NCI-H526 treated with DMSO at 0.1 percent for 48 hours (cell line): ENCODE measurements around the gene TLCD1.

Experiments
- DNase-seq: peaks from one replicate; lab custom pipeline; 2025; lab: John Stamatoyannopoulos, UW

TLCD1 gene

DNA sequence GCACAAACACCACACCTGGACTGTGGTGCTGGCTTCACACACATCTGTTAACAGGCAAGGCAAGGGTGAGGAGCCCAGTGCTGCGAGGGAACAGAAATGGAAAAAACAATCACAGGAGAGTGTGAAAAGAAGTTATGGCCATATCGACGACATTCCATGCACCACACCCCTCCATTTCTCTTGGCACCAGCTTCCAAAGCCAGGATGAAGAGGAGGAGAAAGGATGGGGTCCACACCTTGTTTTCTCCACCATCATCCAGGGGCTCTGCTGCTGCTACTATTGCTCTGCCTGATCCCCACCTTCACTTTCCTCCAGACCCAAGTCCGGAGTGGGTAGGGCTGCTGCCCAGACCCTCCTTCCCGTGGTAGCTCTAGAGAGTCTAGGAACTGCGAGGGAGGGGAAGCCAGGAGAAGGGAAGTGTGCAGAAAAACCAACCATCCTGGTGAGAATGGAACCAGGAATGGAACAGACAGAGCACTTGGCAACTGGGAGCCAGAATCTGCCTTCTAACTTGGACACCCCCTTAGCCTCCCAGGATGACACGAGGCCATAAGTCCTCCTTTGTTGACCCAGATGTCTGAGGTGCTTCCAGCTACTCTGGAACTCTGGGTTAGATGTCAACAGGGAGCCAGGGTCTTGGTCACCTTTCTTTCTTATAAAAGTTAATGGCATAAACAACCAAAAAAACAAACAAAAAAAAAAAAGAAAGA, 13.2 kb downstream of the TLCD1 start:
- DNase-seq, result no peak

- no peak for DNase-seq
These were observed 13.9 kb downstream of the TLCD1 start for GRCh38 chr17:28712032-28712704.

- DNase-seq, result no peak
These were observed 14.4 kb downstream of the TLCD1 start, which contains the start of gene PROCA1 for GRCh38 chr17:28711723-28712031. Gene PROCA1 (minus strand): TSS chr17:28711888. CDS start chr17:28711660, 228 bp downstream.

GRCh38 chr17:28710861-28711722, 14.9 kb downstream of the TLCD1 start:
- peak; percentile 96 for DNase-seq

DNA sequence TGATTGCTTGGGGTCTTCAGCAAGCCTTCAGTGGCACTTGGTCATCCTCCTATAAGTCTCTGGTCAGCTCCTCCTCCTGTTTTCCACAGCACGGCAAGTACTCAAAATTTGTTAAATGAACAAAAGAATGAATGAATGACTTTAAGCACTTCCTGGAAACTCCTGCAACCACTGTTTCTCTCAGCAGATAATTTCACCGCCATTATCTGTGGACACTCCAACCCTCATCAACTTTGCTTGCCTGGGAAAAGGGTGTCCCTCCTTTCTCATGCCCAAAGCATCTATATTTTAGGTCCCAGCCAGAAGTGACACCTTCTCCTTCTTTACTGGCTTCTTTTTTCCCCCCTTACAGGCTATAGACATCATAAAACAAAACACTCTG, 18.7 kb downstream of the TLCD1 start:
- no peak for DNase-seq

- no peak for DNase-seq
These were observed 19.3 kb downstream of the TLCD1 start for GRCh38 chr17:28706471-28707338.

DNA sequence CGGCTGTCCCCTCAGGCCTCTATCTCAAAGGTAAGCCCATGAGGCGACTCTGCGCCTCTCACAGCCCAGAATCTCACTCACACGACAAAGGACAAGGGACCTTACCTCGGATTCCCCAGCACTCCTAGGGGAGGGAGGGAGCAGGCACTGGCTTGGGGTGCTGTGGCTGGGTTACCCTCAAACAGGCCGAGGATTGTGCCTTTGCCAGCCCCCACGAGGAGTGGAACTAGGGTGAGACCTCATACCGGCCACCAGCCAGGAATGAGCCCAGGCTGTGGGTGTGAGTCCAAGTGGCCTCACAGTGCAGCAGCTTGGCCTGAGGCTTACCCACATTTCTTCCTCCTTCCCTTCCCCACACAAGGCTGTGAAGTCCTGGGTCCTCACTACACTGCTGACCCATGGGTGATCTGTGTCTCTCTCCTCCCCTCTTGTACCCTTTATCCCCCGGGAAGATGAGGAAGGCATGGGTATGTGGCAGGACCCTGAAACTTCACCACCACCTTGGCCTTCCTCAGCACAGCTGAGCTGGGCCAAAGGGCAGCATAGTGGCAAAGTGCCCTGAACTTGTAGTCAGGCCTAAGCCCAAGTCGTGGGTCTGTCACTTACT, 20.2 kb downstream of the TLCD1 start:
- DNase-seq, result no peak

DNA sequence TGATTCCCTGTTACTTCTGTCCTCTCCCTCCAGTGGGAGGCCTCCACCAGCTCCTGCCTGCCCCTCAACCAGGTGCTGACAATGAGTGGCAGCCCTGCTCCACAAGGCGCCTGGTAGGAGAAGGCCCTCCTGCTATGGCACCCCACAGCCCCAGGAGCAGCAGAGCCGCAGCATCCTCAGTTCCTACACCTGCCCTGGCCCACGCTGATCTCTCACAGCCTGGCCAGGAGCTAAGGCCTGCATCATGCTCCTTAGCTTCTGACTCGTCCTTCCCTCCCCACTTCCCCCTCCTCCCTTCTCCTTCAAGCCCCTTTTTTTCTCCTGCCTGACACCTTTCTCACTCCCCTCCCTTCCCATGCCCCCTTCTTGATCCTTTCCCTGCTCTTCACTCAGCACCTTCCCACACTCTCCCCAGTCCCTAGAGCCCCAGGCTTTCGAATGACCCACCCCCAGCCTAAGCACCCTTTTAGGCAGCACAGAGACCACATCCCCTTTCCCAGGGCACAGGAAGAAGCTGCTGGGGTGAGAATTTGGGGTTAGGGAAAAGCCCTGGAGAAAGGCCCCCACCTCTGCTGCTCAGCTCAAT, 20.9 kb downstream of the TLCD1 start:
- DNase-seq, result no peak

DNA sequence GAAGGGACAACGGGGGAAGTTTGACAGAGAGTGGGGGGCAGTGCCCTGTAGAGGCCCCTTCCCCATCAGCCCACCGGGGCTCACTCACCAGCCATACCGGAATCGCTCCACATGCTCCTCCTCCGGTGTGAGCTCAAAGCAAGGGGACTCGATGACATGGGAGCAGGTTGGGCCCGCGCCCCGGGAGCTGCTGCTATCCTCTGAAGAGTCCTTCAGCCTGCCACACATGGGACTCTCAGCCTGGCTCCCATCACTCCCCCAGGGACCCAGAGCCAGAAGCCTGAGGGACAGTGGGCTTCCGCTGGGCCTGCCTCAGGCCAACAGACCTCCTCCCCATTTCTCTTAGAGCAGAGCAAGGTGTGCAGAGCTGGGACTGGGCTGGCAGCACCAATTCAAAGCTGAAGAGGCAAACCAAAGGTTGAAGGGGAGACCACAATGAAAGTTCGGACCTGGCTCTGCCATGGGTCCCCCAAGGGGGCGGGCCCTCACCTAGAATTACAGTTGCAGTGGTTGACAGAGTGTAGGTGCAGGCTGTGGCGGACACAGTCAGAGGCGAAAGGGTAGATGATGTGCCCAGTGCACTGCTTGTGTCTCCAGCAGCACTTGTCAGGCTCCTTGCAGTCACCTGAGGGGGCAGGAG, 21.7 kb downstream of the TLCD1 start:
- DNase-seq, result no peak

DNA sequence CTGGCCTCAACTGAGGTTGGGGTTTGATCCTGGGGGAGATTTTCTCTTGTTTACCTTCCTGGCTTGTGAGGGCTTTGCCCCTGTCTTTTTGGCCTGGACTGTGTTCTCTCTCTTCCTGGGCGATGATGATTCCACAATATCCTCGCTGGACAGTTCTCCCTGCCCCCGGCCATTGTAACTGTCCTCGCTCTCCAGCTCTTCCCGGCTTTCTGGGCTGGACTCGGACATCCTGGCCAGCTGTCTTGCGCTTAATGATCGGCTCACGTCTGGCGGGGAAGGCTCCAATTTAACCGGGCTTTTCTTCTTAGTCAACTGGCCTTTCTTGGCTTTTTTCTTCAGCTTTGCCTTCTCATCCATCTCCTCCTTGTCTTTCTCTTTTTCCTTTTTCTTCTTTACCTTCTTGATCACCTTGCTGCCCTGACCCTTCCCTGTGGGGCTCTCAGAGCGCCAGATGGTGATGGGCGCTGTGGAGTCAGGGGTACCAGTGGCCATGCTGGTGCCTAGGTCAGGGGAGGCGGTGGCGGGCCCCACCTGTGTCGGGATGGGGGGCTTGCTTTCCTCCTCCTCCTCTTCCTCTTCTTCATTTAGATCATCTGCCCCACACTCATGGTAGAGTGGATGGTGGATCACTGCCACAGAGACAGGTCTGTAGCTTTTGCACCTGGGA, 22.3 kb downstream of the TLCD1 start:
- no peak for DNase-seq

DNA sequence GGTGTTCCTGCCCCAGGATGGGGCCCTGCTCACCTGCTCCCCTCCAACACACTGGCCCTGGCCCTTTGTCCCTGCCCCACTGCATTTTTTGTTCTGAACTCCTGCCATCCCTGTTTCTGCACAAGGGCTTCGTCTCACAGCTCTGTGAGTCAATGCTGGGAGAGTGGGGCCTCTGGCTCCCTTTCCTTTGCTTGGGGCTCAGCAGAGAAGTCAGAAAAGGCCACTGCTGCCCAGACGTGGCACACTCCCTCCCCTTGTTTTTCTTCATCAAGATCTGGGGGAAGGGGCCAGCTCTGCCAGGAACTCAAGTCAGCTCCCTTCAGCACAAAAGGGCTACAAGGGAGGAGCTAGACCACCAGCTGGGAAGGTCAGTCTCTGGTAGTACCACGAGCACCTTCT, 23.3 kb downstream of the TLCD1 start:
- DNase-seq, result no peak

GRCh38 chr17:28702026-28702751, 23.8 kb downstream of the TLCD1 start:
- no peak for DNase-seq

- DNase-seq, result no peak
These were observed 25.1 kb downstream of the TLCD1 start for GRCh38 chr17:28700830-28701492.

DNA sequence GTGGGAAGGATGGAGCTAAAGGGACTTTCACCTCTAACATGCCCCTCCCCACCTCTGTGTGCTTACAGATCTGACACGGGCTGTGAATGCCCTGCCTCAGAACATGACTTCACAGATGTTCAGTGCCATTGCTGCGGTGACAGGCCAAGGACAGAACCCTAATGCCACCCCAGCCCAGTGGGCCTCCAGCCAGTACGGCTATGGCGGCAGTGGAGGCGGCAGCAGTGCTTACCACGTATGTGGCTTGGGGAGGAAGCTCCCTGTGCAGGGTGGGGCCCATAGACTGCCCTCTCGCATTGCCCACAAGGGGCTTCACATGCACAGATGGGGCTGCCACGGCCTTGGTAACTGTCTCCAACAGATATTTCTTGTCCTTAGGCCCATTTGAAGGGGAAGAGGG, 25.8 kb downstream of the TLCD1 start:
- no peak for DNase-seq

DNA sequence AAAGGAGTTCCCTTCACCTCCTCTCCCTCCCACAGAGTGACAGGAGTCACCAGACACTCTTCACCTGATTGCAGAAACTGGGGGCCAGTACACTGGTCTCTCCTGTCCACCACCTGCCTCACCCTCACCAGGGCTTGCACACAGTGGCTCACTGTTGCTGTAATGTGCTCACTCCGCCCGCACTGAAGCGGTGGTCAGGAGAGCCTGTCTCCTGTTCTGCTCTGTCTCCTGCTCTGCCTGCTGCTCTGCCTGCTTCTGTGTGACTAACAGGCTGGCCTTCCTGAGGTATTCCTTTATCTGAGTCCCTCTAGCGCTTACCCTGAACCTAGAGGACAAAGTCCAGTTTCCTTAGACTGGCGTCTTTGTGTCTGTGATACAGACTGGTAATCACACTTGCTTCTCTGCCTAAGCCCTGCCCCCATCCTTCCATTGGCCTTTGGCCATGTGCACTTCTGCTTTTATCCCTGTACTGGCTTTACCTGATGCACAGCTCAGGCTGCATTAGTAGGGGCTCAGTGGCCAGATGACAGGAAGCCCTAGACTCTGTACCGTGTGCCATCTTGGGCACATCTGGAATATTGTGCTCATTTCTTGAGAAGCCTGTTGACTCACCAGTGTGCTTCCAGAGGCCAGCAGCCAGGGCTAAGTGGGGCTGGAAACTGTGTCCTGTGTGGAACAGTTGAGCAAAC, 27.6 kb downstream of the TLCD1 start:
- DNase-seq, result peak; percentile 96

DNA sequence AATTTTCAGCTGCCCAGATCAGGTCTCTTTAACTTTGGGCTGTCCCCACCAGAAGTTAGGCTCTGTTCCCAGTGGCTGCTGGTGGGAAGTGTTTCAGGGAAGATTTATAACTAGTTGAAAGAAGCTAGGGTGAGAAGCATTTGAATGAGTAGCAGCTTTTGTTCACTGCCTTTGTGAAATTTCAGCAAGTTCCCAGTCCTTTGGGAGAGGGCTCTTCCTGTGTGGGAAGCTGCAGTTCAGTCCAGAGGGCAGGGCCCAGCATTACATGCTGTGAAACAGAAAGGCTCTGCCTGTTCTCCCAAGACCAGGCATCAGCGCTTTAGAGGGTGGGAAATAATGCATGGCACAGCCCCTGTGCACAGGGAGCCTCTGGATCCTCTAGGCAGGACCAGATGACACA, 32.2 kb downstream of the TLCD1 start:
- DNase-seq, result no peak

DNA sequence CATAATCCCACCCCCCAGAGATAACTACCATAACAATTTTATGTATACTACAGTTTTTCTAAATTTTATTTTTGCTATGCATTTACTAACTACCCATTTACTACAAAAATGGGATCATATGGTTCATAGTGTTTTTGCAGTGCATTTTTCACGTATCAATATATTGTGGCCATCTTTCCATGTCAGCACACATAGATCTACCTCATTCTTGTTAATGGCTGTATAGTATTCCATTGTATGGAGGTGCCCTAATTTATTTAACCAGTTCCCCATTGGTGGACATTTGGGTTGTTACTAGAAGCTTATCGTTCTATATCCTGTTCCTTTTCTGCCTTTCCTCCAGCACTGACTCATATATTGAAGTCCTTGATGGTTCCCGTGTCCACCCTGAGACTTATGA, 37.0 kb downstream of the TLCD1 start:
- DNase-seq, result no peak

- DNase-seq, result no peak
These were observed 37.6 kb downstream of the TLCD1 start for GRCh38 chr17:28688481-28688880.
